Endothelial cell of umbilical vein (primary cell): ENCODE measurements around the gene MROH2A. TPM values are rescaled to one million over a fixed set of nuclear protein-coding genes. Genes with fewer than 3 reads are reported as not detected.

ENCODE experiments used
- BruUV-seq: library from RNA; stranded (reverse); fragments of 400-500 nt; replicated peaks from 2 replicates; lab custom pipeline; 2021; lab: Mats Ljungman, UMichigan
- CTCF ChIA-PET: fragments of 300-600, 350-600 bp; sonication (Branson Sonifier 250); formaldehyde crosslinking; loops from one replicate; lab custom pipeline; 2021; ENCODE audit warnings: antibody characterized with exemption, inconsistent platforms; lab: Charles Lee
- POLR2A ChIA-PET: fragments of 300-600, 350-600 bp; sonication (Branson Sonifier 250); formaldehyde crosslinking; loops from one replicate; lab custom pipeline; 2021; ENCODE audit warnings: antibody characterized with exemption, inconsistent platforms; lab: Charles Lee
- DNase-seq: peaks from one replicate; pipeline ENCODE4 v3.0.0-alpha.2; 2011; ENCODE audit warnings: low read depth, low spot score
- FAIRE-seq: peaks from 2 replicates; lab custom pipeline; 2011; peaks lifted over from hg19 to GRCh38; lab: Jason Lieb, UNC
- H2AFZ ChIP-seq: 2 replicates; pipeline ENCODE4 v1.6.0; 2012; ENCODE audit warnings: low read depth, low read length, control low read depth, inconsistent platforms
- H3K27ac ChIP-seq: 2 replicates; pipeline ENCODE4 v1.5.1; 2011; ENCODE audit warnings: low read depth, mild to moderate bottlenecking, control low read depth, low read length, moderate library complexity; ENCODE audit not compliant: insufficient read depth
- H3K27me3 ChIP-seq, 2 experiments: 2 replicates each; pipeline versions ENCODE4 v1.6.0 to v1.6.1; 2011; ENCODE audit warnings: low read length in 2 of 2, mixed read lengths in 1 of 2; ENCODE audit not compliant: control insufficient read depth in 2 of 2, insufficient read depth in 2 of 2
- H3K36me3 ChIP-seq, 2 experiments: 2 replicates in 1 of 2; 3 replicates in 1 of 2; pipeline ENCODE4 v1.5.1; 2011; ENCODE audit warnings: low read length in 2 of 2, mild to moderate bottlenecking in 1 of 2, moderate library complexity in 1 of 2; ENCODE audit not compliant: control insufficient read depth in 2 of 2, insufficient read depth in 2 of 2; ENCODE audit errors: extremely low read depth in 1 of 2
- H3K4me1 ChIP-seq: 3 replicates; pipeline ENCODE4 v1.5.1; 2011; ENCODE audit warnings: mild to moderate bottlenecking, low read length; ENCODE audit not compliant: control insufficient read depth, insufficient read depth; ENCODE audit errors: extremely low read depth
- H3K4me2 ChIP-seq: 2 replicates; pipeline ENCODE4 v1.6.1; 2011; ENCODE audit warnings: low read length, control low read depth, mixed read lengths; ENCODE audit not compliant: insufficient read depth
- H3K4me3 ChIP-seq, 3 experiments: fragments of 200-600 bp in 1 of 3; sonication (generic), shearing (Covaris generic) in 1 of 3; replicated peaks in 1 of 3; 2 replicates each; pipeline ENCODE4 v1.5.1; 2011 to 2016; ENCODE audit warnings: control low read depth in 3 of 3, low read length in 3 of 3, mild to moderate bottlenecking in 2 of 3, inconsistent platforms in 1 of 3, low read depth in 1 of 3, moderate library complexity in 1 of 3; ENCODE audit not compliant: insufficient read depth in 1 of 3
- H3K79me2 ChIP-seq: 2 replicates; pipeline ENCODE4 v1.6.0; 2012; ENCODE audit warnings: low read length, inconsistent platforms; ENCODE audit not compliant: control insufficient read depth, insufficient read depth
- H3K9ac ChIP-seq: replicated peaks from 2 replicates; pipeline ENCODE3; 2011; ENCODE audit warnings: low read length, control low read depth; ENCODE audit not compliant: insufficient read depth; ENCODE audit errors: extremely low read depth
- H3K9me1 ChIP-seq: replicated peaks from 3 replicates; pipeline ENCODE4 v1.6.0; 2011; ENCODE audit warnings: mild to moderate bottlenecking, low read length; ENCODE audit not compliant: control insufficient read depth, insufficient read depth; ENCODE audit errors: extremely low read depth
- H3K9me3 ChIP-seq: replicated peaks from 2 replicates; pipeline ENCODE4 v1.5.1; 2012; ENCODE audit warnings: low read length, inconsistent platforms; ENCODE audit not compliant: control insufficient read depth, insufficient read depth
- H4K20me1 ChIP-seq: replicated peaks from 2 replicates; pipeline ENCODE3; 2011; ENCODE audit warnings: mild to moderate bottlenecking, low read length; ENCODE audit not compliant: control insufficient read depth, insufficient read depth; ENCODE audit errors: extremely low read depth
- EZH2 ChIP-seq: IDR thresholded peaks from 2 replicates; pipeline ENCODE4 v1.6.1; 2012; ENCODE audit warnings: borderline replicate concordance, low read depth, mild to moderate bottlenecking, moderate library complexity, low read length, inconsistent platforms; ENCODE audit not compliant: severe bottlenecking
- FOS ChIP-seq: IDR thresholded peaks from 2 replicates; pipeline ENCODE4 v1.6.1; 2011; ENCODE audit warnings: mild to moderate bottlenecking, low read length, moderate library complexity, borderline replicate concordance; ENCODE audit not compliant: insufficient read depth
- GATA2 ChIP-seq: IDR thresholded peaks from 2 replicates; pipeline ENCODE4 v1.7.0; 2011; ENCODE audit warnings: low read depth, mild to moderate bottlenecking, moderate library complexity, mixed read lengths, low read length; ENCODE audit not compliant: insufficient read length, insufficient read depth
- JUN ChIP-seq: IDR thresholded peaks from 2 replicates; pipeline ENCODE4 v1.6.1; 2011; ENCODE audit warnings: borderline replicate concordance, low read depth; ENCODE audit not compliant: insufficient read length, insufficient read depth
- MAX ChIP-seq: IDR thresholded peaks from 2 replicates; pipeline ENCODE4 v1.6.1; 2011; ENCODE audit not compliant: insufficient read depth, insufficient read length
- MYC ChIP-seq: IDR thresholded peaks from one replicate; pipeline ENCODE4 v1.6.1; 2011; ENCODE audit warnings: mild to moderate bottlenecking, low read depth, low read length
- POLR2A ChIP-seq: IDR thresholded peaks from 2 replicates; pipeline ENCODE4 v1.6.1; 2012; ENCODE audit warnings: low read depth, mild to moderate bottlenecking, control low read depth, low read length
- POLR2AphosphoS5 ChIP-seq: IDR thresholded peaks from 2 replicates; pipeline ENCODE4 v1.6.1; 2012; ENCODE audit warnings: low read depth, mild to moderate bottlenecking, control low read depth, low read length, moderate library complexity; ENCODE audit not compliant: insufficient read depth
- dilution Hi-C: fragments of 300-500 bp; cut with MboI; formaldehyde crosslinking; loops from one replicate; pipeline ENCODE4 v1.15.0; 2019; ENCODE audit warnings: low sequenced_read_pairs; ENCODE audit not compliant: extremely low pct_ligation_motif_present
- intact Hi-C: fragments of 100-400 bp; cut with micrococcal nuclease; formaldehyde crosslinking; loops from one replicate; pipeline ENCODE4 v1.10.0; 2022
- polyA plus RNA-seq, 4 experiments: library from polyadenylated mRNA; depleted of rRNA in 3 of 4; stranded (reverse) in 3 of 4; unstranded in 1 of 4; fragments of >200 nt; gene quantifications; 2 replicates each; pipeline versions ENCODE4 v1.2.1 to v1.2.3, GENCODE V29; 2011 to 2012; ENCODE audit warnings: missing spikeins in 1 of 4
- total RNA-seq: library from RNA; stranded (reverse); gene quantifications from 2 replicates; pipeline ENCODE4 v1.2.3, GENCODE V29; 2021
- TF ChIP-seq, protein P1 (sequence below), 2 donors: IDR thresholded peaks; 1 replicate in 1 of 2; 2 replicates in 1 of 2; pipeline ENCODE4 v1.5.1; 2011; ENCODE audit warnings: low read length in 2 of 2, mild to moderate bottlenecking in 2 of 2, moderate library complexity in 2 of 2, control low read depth in 1 of 2, inconsistent platforms in 1 of 2, low read depth in 1 of 2; ENCODE audit not compliant: insufficient read depth in 1 of 2; ENCODE audit errors: extremely low read depth in 1 of 2

Gene MROH2A
- total and polyA plus RNA-seq, 2 donors (not counting 3 experiments of a cell fraction or from before 2014, with no cell fraction given), result not detected

- Histone ChIP-seq H3K4me1 (no peaks in the 10 kb centered on the region), H3K9me1 (no peaks in the 10 kb centered on the region), H3K4me2 (no peak overlapping the region), H3K27ac (no peak overlapping the region), H3K79me2 (no peaks in the 10 kb centered on the region), H3K9me3 (no peaks in the 10 kb centered on the region), H4K20me1 (no peaks in the 10 kb centered on the region), H3K27me3 (no peaks in the 10 kb centered on the region), H3K9ac (no peak overlapping the region), H3K4me3 (no peak overlapping the region), H3K36me3 (no peaks in the 10 kb centered on the region), H2AFZ (no peak overlapping the region)
- intact Hi-C loops, result no loop called here
- DNase-seq, result no peak
- CTCF ChIA-PET, result no interaction called here
- FAIRE-seq, result no peak
- POLR2A ChIA-PET, result no interaction called here
- no TSS peak for BruUV-seq
- TF ChIP-seq MYC (no peak), JUN (no peak), POLR2A (no peak), EZH2 (no peak), MAX (no peak), POLR2AphosphoS5 (no peak), GATA2 (no peak), FOS (no peak)
- TF ChIP-seq, protein P1, sequence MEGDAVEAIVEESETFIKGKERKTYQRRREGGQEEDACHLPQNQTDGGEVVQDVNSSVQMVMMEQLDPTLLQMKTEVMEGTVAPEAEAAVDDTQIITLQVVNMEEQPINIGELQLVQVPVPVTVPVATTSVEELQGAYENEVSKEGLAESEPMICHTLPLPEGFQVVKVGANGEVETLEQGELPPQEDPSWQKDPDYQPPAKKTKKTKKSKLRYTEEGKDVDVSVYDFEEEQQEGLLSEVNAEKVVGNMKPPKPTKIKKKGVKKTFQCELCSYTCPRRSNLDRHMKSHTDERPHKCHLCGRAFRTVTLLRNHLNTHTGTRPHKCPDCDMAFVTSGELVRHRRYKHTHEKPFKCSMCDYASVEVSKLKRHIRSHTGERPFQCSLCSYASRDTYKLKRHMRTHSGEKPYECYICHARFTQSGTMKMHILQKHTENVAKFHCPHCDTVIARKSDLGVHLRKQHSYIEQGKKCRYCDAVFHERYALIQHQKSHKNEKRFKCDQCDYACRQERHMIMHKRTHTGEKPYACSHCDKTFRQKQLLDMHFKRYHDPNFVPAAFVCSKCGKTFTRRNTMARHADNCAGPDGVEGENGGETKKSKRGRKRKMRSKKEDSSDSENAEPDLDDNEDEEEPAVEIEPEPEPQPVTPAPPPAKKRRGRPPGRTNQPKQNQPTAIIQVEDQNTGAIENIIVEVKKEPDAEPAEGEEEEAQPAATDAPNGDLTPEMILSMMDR (IDR thresholded peaks at IDR 0.05; ENCODE audit: extremely low read depth in 1 of 2, insufficient read depth in 1 of 2, low read depth in 1 of 2, low read length in 2 of 2), result no peak
- dilution Hi-C loops, result no loop called here
Observed at GRCh38 chr2:233779722-233780121, 1.6 kb downstream of the MROH2A start.
